H9 (cell line): ENCODE results near the gene ACBD3. TPM values are rescaled to one million over a fixed set of nuclear protein-coding genes. Genes with fewer than 3 reads are reported as not detected.
A peak's percentile ranks its signal among the peaks of the same experiment; 100 is the strongest.

ENCODE experiments used
- DNase-seq: peaks from one replicate; pipeline ENCODE4 v3.0.0-alpha.2; 2017
- H2AFZ ChIP-seq: one replicate; pipeline ENCODE4 v1.6.1; 2013; ENCODE audit warnings: mild to moderate bottlenecking, low read length, control low read depth, moderate library complexity
- H2AK5ac ChIP-seq: 2 replicates; pipeline ENCODE4 v1.6.1; 2013; ENCODE audit warnings: low read length, control low read depth, mixed read lengths; ENCODE audit not compliant: insufficient read length
- H2BK120ac ChIP-seq: one replicate; pipeline ENCODE4 v1.6.1; 2013; ENCODE audit warnings: low read depth, mild to moderate bottlenecking, low read length, control low read depth, inconsistent platforms; ENCODE audit not compliant: poor library complexity, severe bottlenecking
- H2BK12ac ChIP-seq: 2 replicates; pipeline ENCODE4 v1.6.1; 2013; ENCODE audit warnings: low read length, control low read depth, mixed read lengths, low read depth; ENCODE audit not compliant: insufficient read length
- H2BK15ac ChIP-seq: 2 replicates; pipeline ENCODE4 v1.6.1; 2013; ENCODE audit warnings: low read depth, low read length, control low read depth
- H2BK20ac ChIP-seq: one replicate; pipeline ENCODE4 v1.6.1; 2013; ENCODE audit warnings: low read depth, mild to moderate bottlenecking, low read length, control low read depth, inconsistent platforms; ENCODE audit not compliant: poor library complexity, severe bottlenecking
- H2BK5ac ChIP-seq: 2 replicates; pipeline ENCODE4 v1.6.1; 2013; ENCODE audit warnings: low read length, control low read depth, mixed read lengths; ENCODE audit not compliant: insufficient read length
- H3K14ac ChIP-seq: 2 replicates; pipeline ENCODE4 v1.6.1; 2013; ENCODE audit warnings: low read length, control low read depth; ENCODE audit not compliant: insufficient read depth
- H3K18ac ChIP-seq: 2 replicates; pipeline ENCODE4 v1.6.1; 2013; ENCODE audit warnings: low read depth, mild to moderate bottlenecking, mixed read lengths, low read length, control low read depth; ENCODE audit not compliant: insufficient read length
- H3K23ac ChIP-seq: 2 replicates; pipeline ENCODE4 v1.6.1; 2013; ENCODE audit warnings: low read length, control low read depth, mixed read lengths, low read depth; ENCODE audit not compliant: insufficient read length
- H3K23me2 ChIP-seq: 2 replicates; pipeline ENCODE4 v1.6.1; 2013; ENCODE audit warnings: low read depth, mild to moderate bottlenecking, mixed read lengths, low read length, control low read depth; ENCODE audit not compliant: insufficient read length, poor library complexity, severe bottlenecking
- H3K27ac ChIP-seq: 2 replicates; pipeline ENCODE4 v1.5.1; 2013; ENCODE audit warnings: low read length, control low read depth, mixed read lengths, low read depth; ENCODE audit not compliant: insufficient read length
- H3K27me3 ChIP-seq: 2 replicates; pipeline ENCODE4 v1.6.1; 2013; ENCODE audit warnings: low read length, control low read depth, inconsistent platforms; ENCODE audit not compliant: insufficient read depth
- H3K4ac ChIP-seq: 2 replicates; pipeline ENCODE4 v1.6.1; 2013; ENCODE audit warnings: low read depth, mild to moderate bottlenecking, control low read depth, inconsistent platforms, low read length, moderate library complexity
- H3K4me1 ChIP-seq: 2 replicates; pipeline ENCODE4 v1.6.1; 2013; ENCODE audit warnings: low read length, control low read depth, inconsistent platforms; ENCODE audit not compliant: insufficient read depth
- H3K4me2 ChIP-seq: 2 replicates; pipeline ENCODE4 v1.6.1; 2013; ENCODE audit warnings: low read length, control low read depth, mixed read lengths; ENCODE audit not compliant: insufficient read length, insufficient read depth
- H3K56ac ChIP-seq: 2 replicates; pipeline ENCODE4 v1.6.1; 2013; ENCODE audit warnings: low read depth, mild to moderate bottlenecking, mixed read lengths, low read length, control low read depth; ENCODE audit not compliant: insufficient read length
- H3K79me1 ChIP-seq: 2 replicates; pipeline ENCODE4 v1.6.1; 2013; ENCODE audit warnings: low read depth, mild to moderate bottlenecking, moderate library complexity, low read length, control low read depth, inconsistent platforms; ENCODE audit not compliant: insufficient read depth, poor library complexity, severe bottlenecking
- H3K79me2 ChIP-seq: 2 replicates; pipeline ENCODE4 v1.6.1; 2013; ENCODE audit warnings: low read length, control low read depth, inconsistent platforms; ENCODE audit not compliant: insufficient read depth
- H3K9ac ChIP-seq: 2 replicates; pipeline ENCODE4 v1.6.1; 2013; ENCODE audit warnings: low read length, control low read depth, mixed read lengths; ENCODE audit not compliant: insufficient read length; ENCODE audit errors: extremely low read depth
- H3K9me3 ChIP-seq: one replicate; pipeline ENCODE4 v1.6.1; 2013; ENCODE audit warnings: low read depth, low read length, inconsistent platforms; ENCODE audit not compliant: control insufficient read depth
- H3T11ph ChIP-seq: one replicate; pipeline ENCODE4 v1.6.1; 2013; ENCODE audit warnings: mild to moderate bottlenecking, low read length, control low read depth, inconsistent platforms
- H4K20me1 ChIP-seq: one replicate; pipeline ENCODE4 v1.6.1; 2013; ENCODE audit not compliant: control insufficient read depth, insufficient read length, insufficient read depth
- H4K5ac ChIP-seq: 2 replicates; pipeline ENCODE4 v1.6.1; 2013; ENCODE audit warnings: low read depth, mild to moderate bottlenecking, mixed read lengths, low read length, control low read depth; ENCODE audit not compliant: insufficient read length
- H4K8ac ChIP-seq: replicated peaks from 2 replicates; pipeline ENCODE4 v1.6.1; 2013; ENCODE audit warnings: low read length, control low read depth, mixed read lengths, low read depth; ENCODE audit not compliant: insufficient read length
- H4K91ac ChIP-seq: 2 replicates; pipeline ENCODE4 v1.6.1; 2013; ENCODE audit warnings: low read depth, mild to moderate bottlenecking, moderate library complexity, mixed read lengths, low read length, control low read depth; ENCODE audit not compliant: insufficient read length
- H3K27ac Mint-ChIP-seq, 3 experiments: 2 replicates in 2 of 3; 3 replicates in 1 of 3; pipeline ENCODE4 v1.8.0; 2020 to 2021; ENCODE audit warnings: mixed read lengths in 3 of 3, mild to moderate bottlenecking in 1 of 3, moderate library complexity in 1 of 3
- H3K27me3 Mint-ChIP-seq: 2 replicates; pipeline ENCODE4 v1.8.0; 2021; ENCODE audit warnings: low read depth, mild to moderate bottlenecking, moderate library complexity, mixed read lengths
- H3K36me3 Mint-ChIP-seq, 3 experiments: 2 replicates in 2 of 3; 3 replicates in 1 of 3; pipeline ENCODE4 v1.8.0; 2020 to 2021; ENCODE audit warnings: low read depth in 3 of 3, mixed read lengths in 3 of 3; ENCODE audit not compliant: insufficient read depth in 1 of 3
- H3K4me1 Mint-ChIP-seq, 2 experiments: 2 replicates each; pipeline ENCODE4 v1.8.0; 2020; ENCODE audit warnings: mixed read lengths in 2 of 2
- H3K4me3 Mint-ChIP-seq, 2 experiments: 2 replicates in 1 of 2; 3 replicates in 1 of 2; pipeline ENCODE4 v1.8.0; 2020 to 2021; ENCODE audit warnings: mild to moderate bottlenecking in 2 of 2, mixed read lengths in 2 of 2, moderate library complexity in 1 of 2
- H3K9me3 Mint-ChIP-seq, 2 experiments: 2 replicates in 1 of 2; 3 replicates in 1 of 2; pipeline ENCODE4 v1.8.0; 2020; ENCODE audit warnings: mild to moderate bottlenecking in 2 of 2, mixed read lengths in 2 of 2, moderate library complexity in 1 of 2
- WGBS: extraction: QIAGEN DNeasy Blood & Tissue Kit; methylation state at CpG from one replicate; pipeline ENCODE4 v1.1.7; 2013; ENCODE audit warnings: missing lambda C conversion rate, low lambda C conversion rate, mixed read lengths; ENCODE audit not compliant: insufficient read length; ENCODE audit errors: extremely low coverage; 5-methylcytosine and 5-hydroxymethylcytosine counted together
- total RNA-seq: library from RNA; stranded (reverse); gene quantifications from 2 replicates; pipeline ENCODE4 v1.2.1, GENCODE V29; 2021
- TF ChIP-seq, protein P1 (sequence below): fragments of 200-600 bp; sonication (generic); conservative IDR thresholded peaks from 3 replicates; pipeline ENCODE4 v1.8.0; 2021; ENCODE audit warnings: antibody characterized with exemption, mild to moderate bottlenecking

Gene ACBD3
- total RNA-seq, 1 experiment from 2014 or later, result 30.8 TPM

DNA sequence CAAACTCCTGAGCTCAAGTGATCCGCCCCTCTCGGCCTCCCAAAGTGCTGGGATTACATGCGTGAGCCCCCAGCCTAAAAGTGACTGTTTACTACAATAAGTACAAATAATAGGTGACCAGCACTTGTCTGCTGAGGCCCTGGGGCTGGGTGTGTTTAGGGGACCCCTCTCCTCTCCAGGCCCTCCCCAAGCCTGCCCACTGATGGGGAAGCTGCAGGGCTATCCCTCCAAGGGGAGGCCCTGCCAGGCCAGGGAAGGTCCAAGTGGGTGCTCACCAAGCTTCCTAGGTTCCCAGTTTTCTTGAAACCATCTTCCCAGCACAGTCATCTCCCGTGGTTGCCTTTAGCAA, 63.4 kb downstream of the ACBD3 start:
- peaks cover 53 to 65% of the 10 kb centered on the region in 2 experiments for H3K4me1 Mint-ChIP-seq
- no peaks in the 10 kb centered on the region; the same call in 1 of the 2 replicates for H3K27me3 ChIP-seq
- H2BK12ac ChIP-seq, result no peak overlapping the region
- no peak overlapping the region for H2BK5ac ChIP-seq
- no peaks in the 10 kb centered on the region for H3K9me3 Mint-ChIP-seq
- no peaks in the 10 kb centered on the region for H3K79me2 ChIP-seq
- H3K4me2 ChIP-seq, result no peak overlapping the region
- H4K5ac ChIP-seq, result no peak overlapping the region
- no peak for DNase-seq
- no peak overlapping the region for H3K27ac ChIP-seq
- peaks cover 24% of the 10 kb centered on the region for H3K27me3 Mint-ChIP-seq
- no peaks in the 10 kb centered on the region for H3K79me1 ChIP-seq
- no peak overlapping the region for H2AK5ac ChIP-seq
- no peak overlapping the region for H4K8ac ChIP-seq
- no peak overlapping the region for H3K56ac ChIP-seq
- H3K4ac ChIP-seq, result no peak overlapping the region
- H3K4me3 Mint-ChIP-seq, result peak overlapping the region; percentile 81 to 90
- peaks cover 8% of the 10 kb centered on the region for H3K23me2 ChIP-seq
- H4K20me1 ChIP-seq, result no peaks in the 10 kb centered on the region
- no peak overlapping the region for H2BK20ac ChIP-seq
- H3K9ac ChIP-seq, result no peak overlapping the region
- H3K9me3 ChIP-seq, result no peaks in the 10 kb centered on the region
- no peak overlapping the region for H2BK120ac ChIP-seq
- H4K91ac ChIP-seq, result no peak overlapping the region
- peaks cover 0 to 2% (median 0%) of the 10 kb centered on the region in 3 experiments; a peak in 2 of 7 replicates for H3K36me3 Mint-ChIP-seq
- H2BK15ac ChIP-seq, result no peak overlapping the region
- H3T11ph ChIP-seq, result no peak overlapping the region
- H3K14ac ChIP-seq, result no peak overlapping the region
- TF ChIP-seq, protein P1, sequence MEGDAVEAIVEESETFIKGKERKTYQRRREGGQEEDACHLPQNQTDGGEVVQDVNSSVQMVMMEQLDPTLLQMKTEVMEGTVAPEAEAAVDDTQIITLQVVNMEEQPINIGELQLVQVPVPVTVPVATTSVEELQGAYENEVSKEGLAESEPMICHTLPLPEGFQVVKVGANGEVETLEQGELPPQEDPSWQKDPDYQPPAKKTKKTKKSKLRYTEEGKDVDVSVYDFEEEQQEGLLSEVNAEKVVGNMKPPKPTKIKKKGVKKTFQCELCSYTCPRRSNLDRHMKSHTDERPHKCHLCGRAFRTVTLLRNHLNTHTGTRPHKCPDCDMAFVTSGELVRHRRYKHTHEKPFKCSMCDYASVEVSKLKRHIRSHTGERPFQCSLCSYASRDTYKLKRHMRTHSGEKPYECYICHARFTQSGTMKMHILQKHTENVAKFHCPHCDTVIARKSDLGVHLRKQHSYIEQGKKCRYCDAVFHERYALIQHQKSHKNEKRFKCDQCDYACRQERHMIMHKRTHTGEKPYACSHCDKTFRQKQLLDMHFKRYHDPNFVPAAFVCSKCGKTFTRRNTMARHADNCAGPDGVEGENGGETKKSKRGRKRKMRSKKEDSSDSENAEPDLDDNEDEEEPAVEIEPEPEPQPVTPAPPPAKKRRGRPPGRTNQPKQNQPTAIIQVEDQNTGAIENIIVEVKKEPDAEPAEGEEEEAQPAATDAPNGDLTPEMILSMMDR, result no peak
- peak overlapping the region in 1 of 3 experiments; percentile 25; a peak in 4 of 7 replicates for H3K27ac Mint-ChIP-seq
- H3K18ac ChIP-seq, result no peak overlapping the region
- no CpG with 5 or more reads among the region's 4 CpGs for WGBS
- no peak overlapping the region for H2AFZ ChIP-seq
- H3K4me1 ChIP-seq, result peaks cover 6% of the 10 kb centered on the region; the same call in 1 of the 2 replicates
- H3K23ac ChIP-seq, result no peak overlapping the region
